GM18499 (cell line): ENCODE results near the gene N4BP2.
"Not testable (repeated sequence)": the region's sequence is repeated elsewhere in the genome, so short reads cannot be mapped to it uniquely, and the experiment has no call there.

Experiments used
- ATAC-seq: cut with Tn5 transposase; IDR thresholded peaks from one replicate; pipeline ENCODE4 v1.9.1; 2021; ENCODE audit warnings: moderate number of reproducible peaks; ENCODE audit not compliant: insufficient read depth, unreplicated experiment

Gene N4BP2

GRCh38 chr4:40056716-40057585 lies at the start of gene N4BP2:
Gene N4BP2 (plus strand): TSS chr4:40056850. CDS start chr4:40097341, 40,491 bp downstream.
- no peak for ATAC-seq

GRCh38 chr4:40016007-40016406 lies 40.6 kb upstream of the N4BP2 start:
- ATAC-seq: no peak

GRCh38 chr4:40020221-40020620 lies 36.4 kb upstream of the N4BP2 start:
- ATAC-seq: no peak

- ATAC-seq: not testable (repeated sequence)
Observed at GRCh38 chr4:40021116-40021515, 35.5 kb upstream of the N4BP2 start.

- ATAC-seq: not testable (repeated sequence)
Observed at GRCh38 chr4:40024049-40024448, 32.6 kb upstream of the N4BP2 start.

- ATAC-seq: no peak
Observed at GRCh38 chr4:40032785-40033184, 23.9 kb upstream of the N4BP2 start.

- no peak for ATAC-seq
Observed at GRCh38 chr4:40033613-40034012, 23.0 kb upstream of the N4BP2 start.

GRCh38 chr4:40038977-40039376 lies 17.7 kb upstream of the N4BP2 start:
- ATAC-seq: no peak

- ATAC-seq: no peak
Observed at GRCh38 chr4:40040908-40041307, 15.7 kb upstream of the N4BP2 start.

- ATAC-seq: no peak
Observed at GRCh38 chr4:40043786-40044185, 12.9 kb upstream of the N4BP2 start.

GRCh38 chr4:40046311-40046980 lies 10.2 kb upstream of the N4BP2 start:
- no peak for ATAC-seq

- ATAC-seq: no peak
Observed at GRCh38 chr4:40053161-40053560, 3.5 kb upstream of the N4BP2 start.

- ATAC-seq: no peak
Observed at GRCh38 chr4:40055511-40055862, 1.2 kb upstream of the N4BP2 start.

- ATAC-seq: no peak
Observed at GRCh38 chr4:40055863-40056715, 561 bp upstream of the N4BP2 start.

- no peak for ATAC-seq
Observed at GRCh38 chr4:40057586-40058091, 989 bp downstream of the N4BP2 start.

GRCh38 chr4:40058121-40058520 lies 1.5 kb downstream of the N4BP2 start:
- no peak for ATAC-seq

GRCh38 chr4:40058854-40059253 lies 2.2 kb downstream of the N4BP2 start:
- ATAC-seq: no peak

- ATAC-seq: no peak
Observed at GRCh38 chr4:40059362-40059761, 2.7 kb downstream of the N4BP2 start.

- ATAC-seq: no peak
Observed at GRCh38 chr4:40065010-40065409, 8.4 kb downstream of the N4BP2 start.

GRCh38 chr4:40066651-40067050 lies 10.0 kb downstream of the N4BP2 start:
- ATAC-seq: no peak

GRCh38 chr4:40070387-40070786 lies 13.7 kb downstream of the N4BP2 start:
- ATAC-seq: no peak
